Calu3 (cell line): ENCODE results near the gene SOS1. TPM values are rescaled to one million over a fixed set of nuclear protein-coding genes. Genes with fewer than 3 reads are reported as not detected.
"Not testable (repeated sequence)": the region's sequence is repeated elsewhere in the genome, so short reads cannot be mapped to it uniquely, and the experiment has no call there.

Experiments used
- BruUV-seq: library from RNA; stranded (reverse); fragments of 400-500 nt; replicated peaks from 2 replicates; lab custom pipeline; 2021; lab: Mats Ljungman, UMichigan
- CTCF ChIA-PET: fragments of 300-600 bp; sonication (Branson Sonifier 250); formaldehyde crosslinking; loops from one replicate; lab custom pipeline; 2022; ENCODE audit warnings: antibody characterized with exemption; lab: Charles Lee
- DNase-seq: peaks from one replicate; pipeline ENCODE4 v3.0.0; 2022
- H3K27ac Mint-ChIP-seq: one replicate; pipeline ENCODE4 v1.8.0; 2022; ENCODE audit warnings: mixed read lengths; ENCODE audit not compliant: unreplicated experiment
- H3K27me3 Mint-ChIP-seq: one replicate; pipeline ENCODE4 v1.8.0; 2022; ENCODE audit warnings: mixed read lengths; ENCODE audit not compliant: unreplicated experiment
- H3K36me3 Mint-ChIP-seq: one replicate; pipeline ENCODE4 v1.8.0; 2022; ENCODE audit warnings: mild to moderate bottlenecking, moderate library complexity, mixed read lengths; ENCODE audit not compliant: insufficient read depth, unreplicated experiment
- H3K4me1 Mint-ChIP-seq: one replicate; pipeline ENCODE4 v1.8.0; 2022; ENCODE audit warnings: mild to moderate bottlenecking, low read depth, mixed read lengths; ENCODE audit not compliant: unreplicated experiment
- H3K4me3 Mint-ChIP-seq: one replicate; pipeline ENCODE4 v1.8.0; 2022; ENCODE audit warnings: mild to moderate bottlenecking, low read depth, moderate library complexity, mixed read lengths; ENCODE audit not compliant: unreplicated experiment
- H3K9me3 Mint-ChIP-seq: one replicate; pipeline ENCODE4 v1.8.0; 2022; ENCODE audit warnings: low read depth, mixed read lengths; ENCODE audit not compliant: unreplicated experiment
- CTCF ChIP-seq: fragments of 200-600 bp; IDR thresholded peaks from one replicate; pipeline ENCODE4 v1.8.0; 2022; ENCODE audit warnings: antibody characterized with exemption; ENCODE audit not compliant: unreplicated experiment
- intact Hi-C: fragments of 100-400 bp; cut with micrococcal nuclease; formaldehyde crosslinking; loops from one replicate; pipeline ENCODE4 v1.10.0; 2022; ENCODE audit not compliant: unreplicated experiment
- total RNA-seq: library from RNA; stranded (reverse); gene quantifications from 2 replicates; pipeline ENCODE4 v1.2.3, GENCODE V29; 2022

Gene SOS1
- total RNA-seq, 1 experiment from 2014 or later: 40.0 TPM

- DNase-seq: no peak
- CTCF ChIA-PET: no interaction called here
- no TSS peak for BruUV-seq
- Mint-ChIP-seq H3K27ac (no peak overlapping the region), H3K4me3 (no peak overlapping the region), H3K9me3 (no peaks in the 10 kb centered on the region), H3K4me1 (no peaks in the 10 kb centered on the region), H3K36me3 (no peaks in the 10 kb centered on the region), H3K27me3 (no peaks in the 10 kb centered on the region)
- no peak for TF ChIP-seq CTCF
- intact Hi-C loops: no loop called here
These were observed 18.0 kb upstream of the SOS1 start for GRCh38 chr2:39138837-39139211.

- H3K36me3 Mint-ChIP-seq, H3K4me1 Mint-ChIP-seq, H3K27ac Mint-ChIP-seq, DNase-seq, H3K27me3 Mint-ChIP-seq, BruUV-seq, H3K9me3 Mint-ChIP-seq, H3K4me3 Mint-ChIP-seq, intact Hi-C loops: not testable (repeated sequence)
- CTCF ChIA-PET: interaction anchor here (0.7 kb wide), 1 partner anchor 191 kb away, joined by 4 read pairs; no protein-coding TSS in a partner anchor
These were observed 17.5 kb upstream of the SOS1 start for GRCh38 chr2:39138187-39138836.

GRCh38 chr2:39136799-39137198 lies 15.9 kb upstream of the SOS1 start:
- intact Hi-C loops: no loop called here
- Mint-ChIP-seq H3K27ac (no peak overlapping the region), H3K4me1 (no peaks in the 10 kb centered on the region), H3K4me3 (no peak overlapping the region), H3K9me3 (no peaks in the 10 kb centered on the region), H3K36me3 (no peaks in the 10 kb centered on the region), H3K27me3 (no peaks in the 10 kb centered on the region)
- BruUV-seq: no TSS peak
- CTCF ChIA-PET: interaction anchor here (0.6 kb wide), 1 partner anchor 92 kb away, joined by 3 read pairs; no protein-coding TSS in a partner anchor
- no peak for TF ChIP-seq CTCF
- DNase-seq: no peak

- no peaks in the 10 kb centered on the region for H3K4me1 Mint-ChIP-seq
- H3K9me3 Mint-ChIP-seq: no peaks in the 10 kb centered on the region
- intact Hi-C loops: no loop called here
- no peak for DNase-seq
- TF ChIP-seq CTCF: no peak
- H3K27me3 Mint-ChIP-seq: no peaks in the 10 kb centered on the region
- BruUV-seq: no TSS peak
- H3K4me3 Mint-ChIP-seq: no peak overlapping the region
- no peak overlapping the region for H3K27ac Mint-ChIP-seq
- CTCF ChIA-PET: no interaction called here
- H3K36me3 Mint-ChIP-seq: no peaks in the 10 kb centered on the region
These were observed 14.9 kb upstream of the SOS1 start for GRCh38 chr2:39135690-39136259.
